HL-60 (cell line): ENCODE data around the gene TECR.
"Not testable (repeated sequence)": the region's sequence is repeated elsewhere in the genome, so short reads cannot be mapped to it uniquely, and the experiment has no call there.

Experiments used
- DNase-seq, 2 experiments: peaks; one replicate each; pipeline ENCODE4 v3.0.0-alpha.2; 2010 to 2020; ENCODE audit warnings: low read depth in 1 of 2, low spot score in 1 of 2
- H3K27ac ChIP-seq: fragments of 250-450 bp; sonication (Bioruptor Pico); replicated peaks from 2 replicates; pipeline ENCODE4 v1.5.1; 2020; ENCODE audit warnings: mild to moderate bottlenecking, moderate library complexity
- H3K27me3 ChIP-seq: fragments of 250-450 bp; sonication (Bioruptor Pico); 2 replicates; pipeline ENCODE4 v1.5.1; 2021; ENCODE audit warnings: mild to moderate bottlenecking, moderate library complexity; ENCODE audit not compliant: insufficient read depth, poor library complexity, severe bottlenecking
- H3K4me3 ChIP-seq: replicated peaks from 2 replicates; pipeline ENCODE4 v1.5.1; 2011; ENCODE audit warnings: mild to moderate bottlenecking, control low read depth, low read length; ENCODE audit not compliant: insufficient read depth
- GABPA ChIP-seq: IDR thresholded peaks from 2 replicates; pipeline ENCODE4 v1.6.1; 2012; ENCODE audit warnings: low read depth
- POLR2AphosphoS5 ChIP-seq: IDR thresholded peaks from 2 replicates; pipeline ENCODE4 v1.6.1; 2012; ENCODE audit warnings: low read depth
- SPI1 ChIP-seq: IDR thresholded peaks from 2 replicates; pipeline ENCODE4 v1.6.1; 2012; ENCODE audit warnings: low read depth, mild to moderate bottlenecking, borderline replicate concordance
- TF ChIP-seq, protein P1 (sequence below): IDR thresholded peaks from 2 replicates; pipeline ENCODE4 v1.6.1; 2012; ENCODE audit warnings: low read depth; ENCODE audit not compliant: insufficient replicate concordance
- TF ChIP-seq, protein P2 (sequence below): IDR thresholded peaks from one replicate; pipeline ENCODE4 v1.5.1; 2011; ENCODE audit warnings: low read length, control low read depth, inconsistent platforms; ENCODE audit not compliant: insufficient read depth

TECR gene

DNA sequence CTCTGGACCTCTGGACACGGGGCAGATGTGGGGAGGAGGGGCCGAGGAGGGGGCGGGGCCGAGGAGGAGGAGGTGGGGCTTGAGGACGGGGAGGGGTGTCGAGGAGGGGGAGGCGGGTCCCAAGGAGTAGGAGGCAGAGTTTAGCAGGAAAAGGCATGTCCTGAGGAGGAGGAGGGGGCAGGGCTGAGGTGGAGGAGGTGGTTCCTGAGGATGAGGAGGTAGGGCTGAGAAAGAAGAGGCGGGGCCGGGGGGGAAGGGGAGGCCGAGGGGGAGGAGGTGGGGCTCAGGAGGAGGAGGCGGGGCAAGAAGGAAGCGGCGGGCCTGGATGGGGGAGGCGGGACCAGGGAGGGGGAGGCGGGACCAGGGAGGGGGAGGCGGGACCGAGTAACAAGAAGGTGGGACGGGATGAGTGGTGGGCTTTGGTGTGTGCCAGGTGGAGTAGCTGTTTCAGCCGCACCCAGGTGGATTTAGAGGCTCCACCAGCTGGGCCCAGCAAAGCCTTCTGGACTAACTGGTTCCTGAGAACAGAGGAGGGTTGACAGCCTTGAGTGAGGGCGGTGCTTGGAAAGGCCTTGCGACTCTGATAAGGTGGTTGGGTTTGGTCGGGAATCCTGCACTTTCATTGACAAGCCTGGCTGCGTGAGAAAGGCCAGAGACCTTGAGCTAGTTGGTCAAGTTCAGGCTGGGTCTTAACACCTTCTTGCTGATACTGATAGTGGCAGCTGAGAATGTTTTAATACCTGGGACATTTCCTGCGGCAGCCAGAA lies 7.7 kb downstream of the TECR start:
- no peak overlapping the region for H3K27ac ChIP-seq
- DNase-seq = no peak
- TF ChIP-seq, protein P1, sequence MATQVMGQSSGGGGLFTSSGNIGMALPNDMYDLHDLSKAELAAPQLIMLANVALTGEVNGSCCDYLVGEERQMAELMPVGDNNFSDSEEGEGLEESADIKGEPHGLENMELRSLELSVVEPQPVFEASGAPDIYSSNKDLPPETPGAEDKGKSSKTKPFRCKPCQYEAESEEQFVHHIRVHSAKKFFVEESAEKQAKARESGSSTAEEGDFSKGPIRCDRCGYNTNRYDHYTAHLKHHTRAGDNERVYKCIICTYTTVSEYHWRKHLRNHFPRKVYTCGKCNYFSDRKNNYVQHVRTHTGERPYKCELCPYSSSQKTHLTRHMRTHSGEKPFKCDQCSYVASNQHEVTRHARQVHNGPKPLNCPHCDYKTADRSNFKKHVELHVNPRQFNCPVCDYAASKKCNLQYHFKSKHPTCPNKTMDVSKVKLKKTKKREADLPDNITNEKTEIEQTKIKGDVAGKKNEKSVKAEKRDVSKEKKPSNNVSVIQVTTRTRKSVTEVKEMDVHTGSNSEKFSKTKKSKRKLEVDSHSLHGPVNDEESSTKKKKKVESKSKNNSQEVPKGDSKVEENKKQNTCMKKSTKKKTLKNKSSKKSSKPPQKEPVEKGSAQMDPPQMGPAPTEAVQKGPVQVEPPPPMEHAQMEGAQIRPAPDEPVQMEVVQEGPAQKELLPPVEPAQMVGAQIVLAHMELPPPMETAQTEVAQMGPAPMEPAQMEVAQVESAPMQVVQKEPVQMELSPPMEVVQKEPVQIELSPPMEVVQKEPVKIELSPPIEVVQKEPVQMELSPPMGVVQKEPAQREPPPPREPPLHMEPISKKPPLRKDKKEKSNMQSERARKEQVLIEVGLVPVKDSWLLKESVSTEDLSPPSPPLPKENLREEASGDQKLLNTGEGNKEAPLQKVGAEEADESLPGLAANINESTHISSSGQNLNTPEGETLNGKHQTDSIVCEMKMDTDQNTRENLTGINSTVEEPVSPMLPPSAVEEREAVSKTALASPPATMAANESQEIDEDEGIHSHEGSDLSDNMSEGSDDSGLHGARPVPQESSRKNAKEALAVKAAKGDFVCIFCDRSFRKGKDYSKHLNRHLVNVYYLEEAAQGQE = no peak
- TF ChIP-seq POLR2AphosphoS5 (no peak), GABPA (no peak), SPI1 (no peak)
- TF ChIP-seq, protein P2, sequence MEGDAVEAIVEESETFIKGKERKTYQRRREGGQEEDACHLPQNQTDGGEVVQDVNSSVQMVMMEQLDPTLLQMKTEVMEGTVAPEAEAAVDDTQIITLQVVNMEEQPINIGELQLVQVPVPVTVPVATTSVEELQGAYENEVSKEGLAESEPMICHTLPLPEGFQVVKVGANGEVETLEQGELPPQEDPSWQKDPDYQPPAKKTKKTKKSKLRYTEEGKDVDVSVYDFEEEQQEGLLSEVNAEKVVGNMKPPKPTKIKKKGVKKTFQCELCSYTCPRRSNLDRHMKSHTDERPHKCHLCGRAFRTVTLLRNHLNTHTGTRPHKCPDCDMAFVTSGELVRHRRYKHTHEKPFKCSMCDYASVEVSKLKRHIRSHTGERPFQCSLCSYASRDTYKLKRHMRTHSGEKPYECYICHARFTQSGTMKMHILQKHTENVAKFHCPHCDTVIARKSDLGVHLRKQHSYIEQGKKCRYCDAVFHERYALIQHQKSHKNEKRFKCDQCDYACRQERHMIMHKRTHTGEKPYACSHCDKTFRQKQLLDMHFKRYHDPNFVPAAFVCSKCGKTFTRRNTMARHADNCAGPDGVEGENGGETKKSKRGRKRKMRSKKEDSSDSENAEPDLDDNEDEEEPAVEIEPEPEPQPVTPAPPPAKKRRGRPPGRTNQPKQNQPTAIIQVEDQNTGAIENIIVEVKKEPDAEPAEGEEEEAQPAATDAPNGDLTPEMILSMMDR = no peak

DNA sequence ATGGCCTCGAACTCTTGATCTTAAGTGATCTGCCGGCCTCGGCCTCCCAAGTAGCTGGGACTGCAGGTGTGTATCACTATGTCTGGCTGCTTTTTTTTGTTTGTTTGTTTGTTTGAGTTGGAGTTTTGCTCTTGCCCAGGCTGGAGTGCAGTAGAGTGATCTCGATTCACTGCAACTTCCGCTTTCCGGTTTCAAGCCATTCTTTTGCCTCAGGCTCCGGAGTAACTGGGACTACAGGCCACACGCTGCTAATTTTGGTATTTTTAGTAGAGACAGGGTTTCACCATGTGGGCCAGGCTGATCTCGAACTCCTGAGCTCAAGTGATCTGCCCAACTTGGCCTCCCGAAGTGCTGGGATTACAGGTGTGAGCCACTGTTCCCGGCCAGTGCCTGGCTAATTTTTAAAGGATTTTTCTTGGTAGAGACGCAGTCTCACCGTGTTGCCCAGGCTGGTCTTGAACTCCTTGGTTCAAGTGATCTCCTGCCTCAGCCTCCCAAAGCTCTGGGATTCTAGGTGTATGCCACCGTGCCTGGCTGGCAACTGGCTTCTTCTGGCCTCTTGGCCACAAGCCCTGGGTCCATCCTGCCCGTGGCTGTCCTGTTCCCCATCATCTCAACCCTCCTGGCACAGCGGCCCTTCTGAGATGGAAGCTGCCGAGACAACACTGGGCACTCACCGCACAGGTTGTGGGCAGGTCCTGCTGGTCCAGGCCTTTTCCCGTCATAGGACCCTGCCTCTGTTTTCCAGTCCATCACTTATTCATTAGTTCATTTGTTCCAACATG lies 11.5 kb downstream of the TECR start:
- DNase-seq = peak in 1 of 2 experiments; percentile 55
- TF ChIP-seq SPI1 (peak; percentile 50; the same call in 1 of the 2 replicates), GABPA (no peak)
- Histone ChIP-seq H3K27ac (peak overlapping the region; percentile 50; the same call in 1 of the 2 replicates), H3K27me3 (no peaks in the 10 kb centered on the region), H3K4me3 (no peak overlapping the region)

More for the DNA sequence above, 7.7 kb downstream of the TECR start:
- Histone ChIP-seq H3K27me3 (no peaks in the 10 kb centered on the region), H3K4me3 (no peak overlapping the region)

DNA sequence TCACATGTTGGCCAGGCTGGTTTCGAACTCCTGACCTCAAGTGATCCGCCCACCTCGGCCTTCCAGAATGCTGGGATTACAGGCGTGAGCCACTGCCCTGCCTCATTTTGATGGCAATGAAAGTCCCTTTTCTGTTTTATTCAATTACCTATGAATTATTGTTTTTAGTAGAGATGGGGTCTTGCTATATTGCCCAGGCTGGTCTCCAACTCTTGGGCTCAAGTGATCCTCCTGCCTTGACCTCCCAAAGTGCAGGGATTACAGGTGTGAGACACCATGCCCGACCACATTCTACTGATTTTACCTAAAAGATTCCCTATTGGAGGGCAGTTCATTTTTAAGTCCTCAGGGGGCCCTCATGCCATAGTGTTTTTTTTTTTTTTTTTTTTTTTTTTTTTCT lies 12.6 kb downstream of the TECR start:
- not testable (repeated sequence) for H3K27me3 ChIP-seq, DNase-seq, H3K4me3 ChIP-seq, H3K27ac ChIP-seq

DNA sequence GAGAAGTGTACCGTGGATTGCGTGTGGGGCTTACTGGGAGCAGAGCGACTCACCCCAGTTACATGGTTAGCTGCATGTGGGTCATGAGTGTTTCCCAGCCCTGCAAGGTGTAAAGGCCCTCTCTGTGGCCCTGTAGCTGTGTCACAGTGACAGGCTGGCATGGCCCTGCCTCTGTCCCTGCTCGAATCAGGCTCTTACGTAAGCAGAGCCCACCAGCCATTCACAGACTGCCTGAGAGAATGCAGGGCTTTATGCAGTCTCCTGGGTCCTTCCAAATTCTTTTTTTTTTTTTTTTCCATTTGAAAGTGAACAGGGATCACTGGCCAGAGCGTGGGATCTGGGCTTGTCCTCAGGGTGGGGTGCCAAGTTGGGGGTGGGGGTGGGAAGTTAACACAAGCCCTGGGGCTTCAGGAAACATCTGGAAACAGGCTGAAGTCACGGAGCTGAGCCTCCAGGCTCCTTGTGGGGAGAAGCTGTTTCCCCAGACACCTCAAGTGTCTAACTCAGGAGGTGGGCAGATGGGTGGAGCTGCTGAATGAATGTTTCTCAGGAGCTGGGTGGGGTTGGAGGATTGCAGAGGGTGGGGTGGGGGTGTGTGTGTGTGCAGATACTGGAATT lies 13.4 kb downstream of the TECR start:
- H3K27ac ChIP-seq = no peak overlapping the region
- TF ChIP-seq GABPA = no peak
- TF ChIP-seq, protein P2 = no peak
- TF ChIP-seq POLR2AphosphoS5 = no peak
- TF ChIP-seq, protein P1 = no peak
- no peak for TF ChIP-seq SPI1
- DNase-seq = peak in 1 of 2 experiments; percentile 34
- H3K4me3 ChIP-seq = no peak overlapping the region
- H3K27me3 ChIP-seq = no peaks in the 10 kb centered on the region
